ENCODE measurements around the gene COL4A1.

The COL4A1 gene
- long read RNA-seq, donor 1, full-length matches to known transcripts: 10 of 284 reads
- long read RNA-seq, donor 1, partial matches to known transcripts: 256 of 284 reads
- long read RNA-seq, donor 1, other reads (novel, unspliced or antisense): 18 of 284 reads
- long read RNA-seq, donor 2, full-length matches to known transcripts: 9 of 21 reads
- long read RNA-seq, donor 2, partial matches to known transcripts: 12 of 21 reads
- long read RNA-seq, donor 2, other reads (novel, unspliced or antisense): 0 of 21 reads
- long read RNA-seq, donor 3, full-length matches to known transcripts: 8 of 405 reads
- long read RNA-seq, donor 3, partial matches to known transcripts: 397 of 405 reads
- long read RNA-seq, donor 3, other reads (novel, unspliced or antisense): 0 of 405 reads
- long read RNA-seq, donor 4, full-length matches to known transcripts: 5 of 475 reads
- long read RNA-seq, donor 4, partial matches to known transcripts: 465 of 475 reads
- long read RNA-seq, donor 4, other reads (novel, unspliced or antisense): 5 of 475 reads
- long read RNA-seq, donor 5, full-length matches to known transcripts: 19 of 36 reads
- long read RNA-seq, donor 5, partial matches to known transcripts: 17 of 36 reads
- long read RNA-seq, donor 5, other reads (novel, unspliced or antisense): 0 of 36 reads
- long read RNA-seq, donor 6, full-length matches to known transcripts: 14 of 542 reads
- long read RNA-seq, donor 6, partial matches to known transcripts: 495 of 542 reads
- long read RNA-seq, donor 6, other reads (novel, unspliced or antisense): 33 of 542 reads
- long read RNA-seq, donor 7, full-length matches to known transcripts: 21 of 1,573 reads
- long read RNA-seq, donor 7, partial matches to known transcripts: 1,509 of 1,573 reads
- long read RNA-seq, donor 7, other reads (novel, unspliced or antisense): 43 of 1,573 reads
- long read RNA-seq, donor 8, full-length matches to known transcripts: 11 of 57 reads
- long read RNA-seq, donor 8, partial matches to known transcripts: 46 of 57 reads
- long read RNA-seq, donor 8, other reads (novel, unspliced or antisense): 0 of 57 reads

DNA sequence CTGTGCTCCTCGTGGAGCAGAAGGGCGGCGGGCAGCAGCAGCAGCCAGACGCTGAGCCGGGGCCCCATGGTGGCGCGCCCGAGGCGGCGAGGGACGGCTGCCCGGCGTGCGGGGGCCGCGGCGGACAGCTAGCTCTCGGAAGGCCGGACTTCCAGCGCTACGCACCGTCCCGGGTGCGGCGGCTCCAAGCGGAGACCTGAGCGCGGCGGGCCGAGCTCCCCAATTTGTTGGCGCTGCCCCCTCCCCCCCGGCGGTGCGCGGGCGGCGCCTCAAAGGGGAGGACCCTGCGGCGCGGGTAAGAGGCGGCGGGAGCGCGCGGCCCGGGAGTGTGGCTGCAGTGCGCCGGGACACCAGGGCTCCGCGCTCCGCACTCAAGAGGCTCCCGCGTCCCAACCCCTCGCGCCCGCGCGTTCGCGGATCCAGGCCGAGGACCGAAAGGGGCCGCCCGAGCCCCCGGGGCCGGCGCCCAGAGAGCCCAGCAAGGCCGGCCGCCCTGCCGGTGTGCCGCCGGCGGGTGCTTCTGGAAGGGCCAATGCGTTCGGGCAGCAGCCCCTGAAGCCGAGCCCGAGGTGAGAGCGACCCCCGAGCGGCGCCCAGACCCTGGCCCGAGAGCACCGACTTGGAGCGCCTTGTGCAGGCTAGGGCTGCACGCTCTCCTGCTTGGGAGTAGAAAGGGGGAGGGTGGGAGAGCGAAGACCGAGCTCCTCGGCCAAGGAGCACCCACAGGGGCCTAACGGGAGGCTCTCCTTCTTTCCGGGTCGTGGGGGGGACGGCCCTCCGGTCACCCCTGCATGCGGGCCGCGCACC, at the start of gene COL4A1, which contains the start of gene COL4A2:
TSS of gene COL4A1 (minus strand) at position 198 of the 807 bp plus-strand sequence. CDS start at position 68, 130 bp downstream.
TSS of gene COL4A2 (plus strand) at position 325 of the 807 bp plus-strand sequence. CDS start 620 bp downstream, outside the sequence.
- DNase-seq: peak; percentile 95

DNA sequence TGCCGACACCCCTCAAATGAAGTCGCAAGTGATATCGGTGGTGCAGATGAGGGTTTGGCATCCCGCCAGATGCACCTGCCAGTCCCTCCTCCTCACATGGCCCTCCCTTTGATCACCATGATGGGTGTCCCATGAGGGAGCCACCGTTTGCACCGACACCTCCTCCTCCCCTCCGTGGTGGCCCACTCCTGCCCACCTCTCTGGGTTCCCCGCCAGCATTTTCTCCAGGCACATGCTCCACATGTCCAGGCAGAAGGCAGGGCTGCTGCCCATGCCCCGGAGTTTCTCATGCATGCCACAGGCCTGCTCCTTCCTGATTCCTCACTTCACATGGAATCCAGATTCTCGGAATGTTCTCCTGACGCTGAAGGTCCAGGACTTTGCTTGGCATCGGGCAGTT, 49.4 kb upstream of the COL4A1 start:
- DNase-seq: no peak

DNA sequence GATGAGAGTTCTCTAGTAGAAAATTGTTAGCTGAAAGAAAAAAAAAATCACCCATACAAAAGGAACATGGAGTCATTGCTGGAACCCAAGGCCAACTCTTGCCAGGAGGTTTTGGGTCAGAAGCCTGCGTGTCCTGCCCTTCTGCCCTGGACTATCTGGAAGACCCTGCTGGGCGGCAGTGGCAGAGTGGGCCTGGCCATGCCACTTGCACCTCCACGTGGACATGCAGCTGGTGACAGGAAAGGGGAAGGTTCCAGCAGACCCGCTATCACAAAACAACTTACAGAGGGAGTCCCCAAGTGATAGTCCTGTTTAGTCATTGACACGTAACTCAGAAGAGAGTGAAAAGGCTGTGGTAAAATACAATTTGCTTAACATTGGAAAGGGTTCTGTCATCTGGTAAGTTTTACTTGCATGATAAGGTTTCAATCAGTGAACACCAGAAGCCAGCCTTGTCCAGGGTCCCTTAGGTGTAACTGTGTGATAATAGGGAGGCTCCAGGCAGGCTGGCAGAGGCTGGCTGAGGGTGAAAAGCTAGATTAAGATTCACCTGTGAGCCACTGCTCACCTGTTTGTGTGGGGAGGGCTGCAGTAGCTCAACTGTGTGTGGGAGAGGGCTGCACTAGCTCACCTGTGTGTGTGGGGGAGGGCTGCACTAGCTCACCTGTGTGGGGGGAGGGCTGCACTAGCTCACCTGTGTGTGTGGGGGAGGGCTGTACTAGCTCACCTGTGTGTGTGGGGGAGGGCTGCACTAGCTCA, 47.9 kb upstream of the COL4A1 start:
- no peak for DNase-seq

DNA sequence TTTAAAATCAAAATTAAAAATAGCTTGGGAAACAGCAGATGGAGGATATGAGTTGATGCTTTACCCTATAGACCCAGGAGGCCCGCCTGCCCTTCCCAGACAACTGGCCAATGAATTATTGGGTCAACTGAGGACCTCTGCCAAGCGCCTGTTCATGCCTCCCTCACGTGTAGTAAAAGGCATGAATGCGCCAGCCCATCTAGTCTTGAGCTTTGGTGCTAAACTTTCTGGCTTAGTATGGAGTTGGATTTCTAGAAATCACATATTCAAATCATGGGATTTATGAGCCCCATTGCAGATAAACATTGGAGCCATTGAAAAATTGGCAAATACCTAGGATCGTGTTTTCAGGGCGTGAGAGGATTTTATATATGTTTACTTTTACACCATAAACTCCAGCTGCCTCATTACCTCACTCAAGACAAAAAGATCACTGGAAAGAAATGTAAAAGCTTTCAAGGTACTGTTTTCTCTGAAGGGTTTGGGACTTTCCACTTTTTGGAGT, 47.2 kb upstream of the COL4A1 start:
- DNase-seq: no peak

DNA sequence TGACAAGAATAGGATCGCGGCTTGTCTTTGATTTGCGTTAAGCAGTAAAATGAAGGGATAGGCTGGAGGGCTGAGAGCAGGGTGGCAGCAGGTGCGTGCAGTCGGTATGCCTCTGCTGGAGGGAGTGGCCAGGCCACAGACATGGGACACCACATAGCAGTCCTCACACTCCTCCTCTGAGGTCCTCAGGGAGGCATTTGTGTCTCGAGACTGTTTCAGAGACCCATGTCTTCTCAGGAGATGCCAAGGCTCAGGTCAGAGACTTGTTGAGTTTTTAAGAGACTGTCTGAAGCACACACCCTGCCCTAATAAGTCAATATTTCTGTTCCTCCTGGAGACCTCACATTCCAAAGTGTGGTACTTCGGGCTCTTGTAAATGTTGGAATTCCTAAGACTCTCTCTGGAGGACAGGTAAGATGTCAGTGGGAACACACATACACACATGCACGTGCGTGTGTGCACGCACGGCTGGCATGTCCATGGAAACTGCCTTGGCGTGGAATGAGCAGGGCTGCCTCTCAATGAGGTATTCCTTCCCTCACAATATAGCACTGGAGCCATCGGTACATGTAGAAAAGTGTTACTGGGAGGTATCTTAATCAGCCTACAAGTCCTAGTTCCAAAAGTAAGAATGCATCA, 46.5 kb upstream of the COL4A1 start:
- DNase-seq: no peak

DNA sequence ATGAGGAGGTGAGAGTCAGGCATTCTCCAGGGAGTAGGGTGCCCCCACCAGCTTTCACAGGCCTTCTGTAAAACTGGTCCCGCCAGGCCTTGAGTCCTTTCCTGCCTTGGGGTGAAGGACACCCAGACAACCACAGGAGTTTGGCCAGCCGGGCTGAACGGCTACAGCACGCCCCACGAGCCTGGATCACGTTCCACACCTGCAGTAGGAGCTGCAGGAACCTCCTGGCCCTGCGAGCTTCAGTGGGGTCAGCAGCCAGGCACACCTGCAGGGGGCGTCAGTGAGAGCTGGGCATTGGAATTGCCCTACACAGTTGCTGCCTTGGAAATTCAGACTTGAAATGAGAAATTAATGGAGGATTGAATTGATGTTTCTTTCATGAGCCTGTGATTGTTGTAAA, 45.8 kb upstream of the COL4A1 start:
- no peak for DNase-seq

DNA sequence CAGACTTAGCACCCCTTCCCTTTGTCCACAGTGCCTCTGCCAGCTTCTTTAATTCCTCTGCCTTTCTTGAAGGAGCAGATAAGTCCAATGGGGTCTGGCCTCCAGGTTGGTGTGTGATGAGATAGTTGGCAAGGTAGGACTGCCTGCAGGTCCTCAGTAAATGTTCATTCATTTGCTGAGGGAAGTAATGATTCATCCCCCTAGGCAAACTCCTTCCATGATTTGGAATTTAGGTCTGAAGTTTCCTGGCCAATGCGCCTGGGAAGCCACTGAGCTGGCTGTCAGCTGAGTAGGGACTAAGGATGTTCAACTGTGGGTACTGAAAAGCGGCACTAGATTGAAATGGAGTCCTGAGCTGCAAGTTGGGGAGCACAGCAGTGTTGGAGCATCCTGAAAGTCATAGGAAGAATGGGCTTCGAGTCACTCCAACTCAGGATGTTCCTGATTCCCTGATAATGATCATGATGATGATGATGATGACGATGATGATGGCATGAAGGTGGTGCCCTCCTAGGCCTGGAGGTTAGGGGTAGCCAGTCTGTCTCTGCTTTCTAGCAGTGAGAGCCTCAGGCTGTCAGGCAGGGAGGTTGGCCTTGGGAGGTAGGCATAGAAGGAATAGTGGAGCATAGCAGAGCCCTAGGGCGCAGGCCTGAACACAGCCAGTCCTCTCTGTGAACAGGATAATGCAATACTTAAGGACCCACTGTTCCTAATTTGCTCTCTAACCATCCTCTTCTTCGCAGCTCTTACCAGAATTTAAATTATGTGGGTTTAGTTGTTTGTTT, 44.9 kb upstream of the COL4A1 start:
- DNase-seq: no peak

DNA sequence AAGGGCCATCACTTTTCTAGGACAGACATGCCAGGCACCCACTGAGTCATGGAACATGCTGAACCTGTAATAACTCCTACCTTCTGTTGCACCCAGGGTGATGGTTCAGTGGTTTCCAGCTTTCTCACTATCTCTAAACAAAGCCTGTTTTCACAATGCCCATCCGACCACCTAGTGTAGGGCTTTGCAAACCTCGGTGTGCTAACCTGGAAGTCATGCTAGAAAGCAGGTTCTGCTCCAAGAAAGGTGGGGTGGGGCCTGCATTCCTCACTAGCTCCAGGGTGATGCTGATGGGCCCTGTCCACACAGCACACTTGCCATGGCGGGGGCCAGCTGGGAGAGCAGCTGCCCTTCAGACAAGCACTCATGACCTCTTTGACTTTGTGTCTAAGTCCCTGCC, 43.6 kb upstream of the COL4A1 start:
- DNase-seq: no peak

DNA sequence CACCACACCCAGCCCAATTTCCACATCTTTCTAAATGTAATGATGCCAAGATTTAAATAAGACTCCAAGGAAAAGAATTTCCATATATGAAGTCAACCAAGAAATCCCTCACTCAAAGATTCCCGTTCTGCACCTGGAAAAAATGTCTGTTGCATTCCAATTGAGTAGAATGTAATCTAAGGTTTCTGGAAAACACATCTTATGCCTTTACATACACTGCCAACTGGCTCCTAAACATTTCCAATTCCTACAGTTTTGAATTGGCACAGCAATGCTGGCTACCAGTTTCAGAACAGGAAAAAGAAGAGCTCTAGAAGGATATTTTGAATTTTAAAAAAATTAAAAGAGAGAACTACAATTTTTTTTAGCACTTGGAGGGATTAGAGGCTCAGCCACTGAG, 43.1 kb upstream of the COL4A1 start:
- DNase-seq: no peak

DNA sequence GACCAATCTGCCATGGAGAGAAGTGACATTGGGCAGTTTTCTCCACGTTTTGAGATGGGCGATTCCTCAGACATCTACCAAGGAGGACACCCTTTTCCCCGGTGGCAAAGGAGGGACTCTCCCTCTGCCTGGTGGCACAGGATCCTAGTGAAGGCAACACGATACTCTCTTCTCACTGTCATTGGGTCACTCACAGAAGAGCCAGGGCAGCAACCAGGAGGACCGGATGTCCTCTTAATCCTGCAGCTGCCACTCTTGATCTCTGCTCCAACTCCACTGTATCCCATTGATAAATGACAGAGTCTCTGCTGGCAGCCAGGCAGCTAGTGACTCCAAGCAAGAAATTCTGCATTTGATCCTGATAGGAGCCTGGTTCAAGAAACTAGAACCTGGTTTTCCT, 42.3 kb upstream of the COL4A1 start:
- DNase-seq: no peak

DNA sequence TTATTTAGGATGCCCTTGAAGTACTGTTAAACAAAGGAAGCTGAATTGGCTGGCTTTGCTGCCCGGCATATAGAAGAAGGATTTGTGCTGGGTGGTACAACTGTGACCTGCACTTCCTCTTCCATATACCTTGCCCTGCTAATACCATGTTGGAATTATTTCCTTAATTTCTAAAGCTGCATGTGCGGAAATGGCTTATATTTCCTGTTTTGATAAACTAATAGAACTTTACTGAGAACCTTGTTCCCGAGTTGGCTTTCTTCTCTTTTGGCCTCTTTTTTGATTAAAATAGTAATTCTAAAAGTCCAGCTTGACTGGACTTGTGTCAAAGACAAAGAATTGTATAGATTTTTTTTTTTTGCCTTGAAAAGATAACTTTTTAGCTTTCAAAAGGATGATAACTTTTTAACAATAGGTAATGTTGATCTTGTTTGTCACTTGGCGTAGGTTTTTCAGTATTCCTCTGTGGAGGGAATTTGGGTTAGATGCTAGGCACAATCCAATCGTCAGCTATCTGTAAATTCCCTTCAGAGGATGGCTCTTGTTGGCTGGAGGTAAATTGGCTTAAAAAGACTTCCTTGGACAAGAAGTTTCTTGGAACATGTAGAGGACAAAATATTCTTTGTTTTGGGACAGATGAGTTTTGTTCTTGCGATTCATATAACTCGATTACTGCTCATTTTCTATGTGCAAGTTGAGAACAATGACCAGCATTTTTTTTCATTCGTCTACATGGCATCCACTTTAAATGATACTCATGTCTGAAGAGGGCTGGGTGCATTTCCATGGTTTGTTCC, 41.5 kb upstream of the COL4A1 start:
- DNase-seq: no peak

DNA sequence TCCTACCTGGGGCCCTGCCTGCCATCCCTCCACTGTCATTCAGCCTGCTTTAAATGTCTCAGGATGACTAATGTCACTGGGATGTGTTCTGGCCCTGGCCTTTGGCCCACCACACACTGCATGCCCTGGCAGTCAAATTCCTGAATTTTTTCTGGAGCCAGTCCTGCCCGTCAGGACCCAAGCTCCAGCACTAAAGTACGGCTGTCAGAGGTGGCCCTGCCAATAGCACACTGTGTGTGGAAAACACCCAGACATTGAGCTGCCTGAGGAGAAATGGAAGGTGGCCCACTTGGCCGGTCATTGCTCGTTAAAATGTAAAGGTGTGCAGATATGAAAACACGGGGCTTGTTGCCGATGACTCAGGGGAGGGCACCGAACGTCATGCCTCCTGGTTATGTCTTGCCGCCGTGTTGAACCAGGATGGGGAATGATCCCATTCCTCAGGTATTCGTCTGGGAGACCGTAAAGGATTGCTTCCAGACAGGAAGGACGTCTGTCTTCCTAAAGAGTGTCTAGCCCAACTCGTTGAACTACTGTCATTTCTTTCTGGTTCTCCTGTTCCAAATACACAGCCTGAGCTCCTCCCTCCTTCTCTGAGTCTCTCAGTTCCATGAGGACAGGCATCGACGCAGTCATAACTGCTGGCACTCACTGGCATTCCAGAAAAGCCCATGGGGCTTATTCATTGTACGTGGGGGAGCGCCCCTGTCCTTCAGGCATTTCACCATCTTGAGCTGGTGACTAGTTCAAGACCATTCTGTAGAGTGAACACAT, 40.8 kb upstream of the COL4A1 start:
- DNase-seq: no peak

DNA sequence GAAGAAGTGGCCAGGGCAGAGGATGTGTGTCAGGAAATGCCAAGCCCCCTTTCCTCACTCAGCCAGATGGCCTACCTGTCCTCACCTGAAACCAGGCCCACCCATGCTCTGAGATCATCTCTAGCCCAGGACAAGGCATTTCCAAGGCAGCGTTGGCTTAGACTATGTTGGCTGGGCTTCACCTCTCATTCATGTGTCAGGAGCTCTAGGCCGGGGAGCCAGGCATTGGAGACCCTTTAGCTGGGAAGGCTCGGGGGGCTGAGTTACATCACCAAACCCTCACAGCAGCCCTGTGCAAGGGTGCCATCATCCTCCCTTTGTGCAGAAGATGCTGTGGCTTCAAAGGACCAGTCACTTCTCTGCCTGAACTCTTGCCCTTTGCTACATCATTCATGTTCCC, 40.1 kb upstream of the COL4A1 start:
- DNase-seq: no peak

DNA sequence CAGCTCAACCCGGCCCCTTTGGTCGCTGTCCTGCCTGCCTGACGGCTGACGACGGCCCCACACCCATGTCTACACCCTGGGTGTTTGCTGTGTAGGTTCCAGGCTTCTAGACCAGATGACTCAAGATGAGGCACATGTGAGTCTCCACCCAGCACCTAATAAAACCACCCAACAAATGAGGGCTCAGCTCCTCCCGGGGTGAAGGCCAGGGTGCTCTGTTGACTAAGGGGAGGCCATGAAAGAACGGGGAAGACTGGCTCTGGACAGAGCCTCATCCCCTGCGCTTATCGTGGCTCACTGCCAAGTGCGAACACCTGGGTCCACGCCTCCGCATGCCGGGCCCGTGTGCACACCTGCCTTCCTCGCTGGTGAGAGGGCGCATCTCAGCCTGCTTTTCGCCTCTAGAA, 39.7 kb upstream of the COL4A1 start:
- no peak for DNase-seq

DNA sequence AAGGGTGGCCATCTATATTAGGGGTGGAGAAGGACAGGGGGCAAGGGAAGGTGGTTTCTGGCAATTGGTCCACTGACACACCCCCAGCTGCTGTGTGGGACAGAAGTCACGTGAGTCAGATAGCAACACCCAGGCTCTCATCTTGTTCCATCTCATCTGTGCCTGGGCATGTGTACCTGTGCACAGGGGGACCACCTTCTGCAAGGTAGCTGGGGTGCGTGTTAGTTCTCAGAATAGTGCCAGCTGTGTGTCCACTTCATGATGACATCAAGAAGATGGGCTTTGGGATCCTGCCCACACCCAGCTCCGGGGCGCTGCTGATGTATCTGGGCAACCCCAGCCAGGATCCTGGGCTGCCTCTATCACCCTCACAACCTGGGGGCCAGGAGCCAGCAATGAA, 38.7 kb upstream of the COL4A1 start:
- DNase-seq: no peak

DNA sequence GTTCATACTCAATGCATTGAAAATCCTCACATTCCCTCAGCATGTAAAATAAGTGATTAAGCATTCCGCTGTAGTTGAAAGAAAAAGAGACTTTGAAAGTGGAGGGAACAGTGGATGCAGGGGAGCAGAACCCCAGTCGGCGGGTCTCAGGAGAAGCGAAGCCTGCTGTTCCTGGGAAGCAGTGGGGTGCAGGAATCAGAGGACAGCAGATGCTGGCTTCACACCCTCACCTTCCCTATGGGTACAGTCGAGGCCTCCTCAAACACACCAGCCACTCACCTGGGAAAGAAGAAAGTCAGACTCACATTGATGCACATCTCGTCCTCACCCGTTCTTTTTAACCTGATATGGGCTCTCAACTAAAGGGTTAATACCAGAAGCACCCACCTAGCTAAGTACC, 38.3 kb upstream of the COL4A1 start:
- no peak for DNase-seq

DNA sequence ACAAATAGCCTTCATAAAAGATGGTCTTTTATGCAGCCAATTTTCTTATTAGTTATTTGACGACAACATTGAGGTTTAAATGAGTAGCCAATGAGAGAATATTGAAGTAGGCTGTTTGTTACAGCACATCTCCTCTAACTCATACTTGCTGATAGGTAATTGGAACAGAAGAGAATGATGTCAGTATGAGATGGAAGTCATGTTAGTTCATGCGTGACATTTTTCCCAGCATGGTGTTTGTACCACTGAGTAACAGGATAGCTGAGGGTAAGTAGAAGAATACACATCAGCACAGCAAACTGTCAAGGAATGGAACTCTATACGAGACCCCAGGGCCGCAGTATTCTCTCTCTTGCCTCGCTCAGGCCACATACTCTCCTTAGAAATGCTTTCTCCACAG, 37.4 kb upstream of the COL4A1 start:
- DNase-seq: no peak

DNA sequence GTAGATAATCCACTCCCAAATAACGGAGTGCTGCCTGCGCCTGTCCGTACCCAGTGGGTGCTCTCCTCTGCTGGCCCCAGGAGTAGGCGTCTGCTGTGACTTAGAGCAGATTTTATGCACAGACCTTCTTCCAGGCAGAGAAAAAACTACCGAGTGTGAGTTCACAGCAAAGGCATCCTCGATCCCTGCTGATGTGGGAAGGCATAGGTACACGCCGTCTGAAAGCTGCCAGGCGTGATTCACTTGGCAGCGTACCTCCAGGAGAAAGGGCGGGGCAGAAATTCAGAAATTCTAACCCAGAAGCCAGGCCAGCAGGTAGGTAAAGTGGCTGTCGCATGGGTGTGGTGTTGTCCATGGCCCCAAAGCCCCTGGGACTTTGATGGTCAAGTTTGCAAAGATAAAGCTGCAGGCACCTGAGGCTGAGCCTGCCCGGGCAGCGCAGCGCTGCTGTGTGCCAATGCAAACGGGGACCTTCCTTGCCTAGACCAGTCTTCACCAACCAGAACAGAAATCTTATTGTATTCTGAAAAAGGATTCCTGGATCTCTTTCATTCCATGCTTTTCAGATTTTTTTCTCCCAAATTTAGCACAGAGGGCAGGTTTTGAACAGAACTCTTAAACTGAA, 36.4 kb upstream of the COL4A1 start:
- DNase-seq: no peak
